NK-92 (cell line): ENCODE results near the gene SYT10.
"Not testable (repeated sequence)": the region's sequence is repeated elsewhere in the genome, so short reads cannot be mapped to it uniquely, and the experiment has no call there.

Experiments used
- DNase-seq: peaks from one replicate; lab custom pipeline; 2025; ENCODE audit not compliant: unreplicated experiment; lab: John Stamatoyannopoulos, UW

SYT10 gene

DNA sequence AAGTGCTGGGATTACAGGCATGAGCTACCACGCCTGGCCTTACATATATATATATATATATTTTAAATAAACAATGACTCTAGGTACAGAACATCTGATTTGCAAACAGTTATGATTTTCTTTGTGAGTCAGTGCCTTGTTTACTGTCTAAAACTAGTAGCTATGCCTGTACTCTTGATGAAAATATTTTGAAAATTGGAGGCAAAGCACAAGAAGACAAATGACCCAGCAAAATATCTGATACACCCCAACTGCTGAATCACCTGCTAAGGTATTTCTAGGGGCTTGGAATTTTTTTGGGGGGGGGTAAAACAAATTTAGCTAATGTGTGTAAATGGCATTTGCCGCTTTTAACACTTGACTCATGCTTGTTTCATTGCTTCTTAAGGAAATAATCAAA is 69.3 kb downstream of the SYT10 start:
- DNase-seq: no peak

DNA sequence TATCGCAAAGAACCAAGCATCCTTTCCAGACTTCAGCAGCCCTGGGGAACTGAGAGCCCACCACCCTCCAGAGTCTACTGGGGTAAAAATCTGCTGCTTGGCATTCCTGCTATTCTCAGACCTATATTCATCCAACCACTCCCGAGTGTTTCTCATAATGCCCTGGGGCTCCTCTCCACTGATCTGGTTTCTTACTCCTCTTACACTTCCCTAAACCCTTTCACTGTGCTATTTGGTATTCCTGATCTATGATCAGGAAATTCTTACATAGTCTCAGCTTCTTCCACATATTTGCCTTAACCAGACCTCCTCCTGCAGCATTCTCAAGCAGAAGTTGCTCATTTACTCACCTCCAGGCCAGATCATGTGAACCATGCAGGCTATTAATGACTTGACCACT is 82.4 kb downstream of the SYT10 start:
- DNase-seq: no peak

- no peak for DNase-seq
Measured at GRCh38 chr12:33349791-33350190, 89.8 kb downstream of the SYT10 start.

DNA sequence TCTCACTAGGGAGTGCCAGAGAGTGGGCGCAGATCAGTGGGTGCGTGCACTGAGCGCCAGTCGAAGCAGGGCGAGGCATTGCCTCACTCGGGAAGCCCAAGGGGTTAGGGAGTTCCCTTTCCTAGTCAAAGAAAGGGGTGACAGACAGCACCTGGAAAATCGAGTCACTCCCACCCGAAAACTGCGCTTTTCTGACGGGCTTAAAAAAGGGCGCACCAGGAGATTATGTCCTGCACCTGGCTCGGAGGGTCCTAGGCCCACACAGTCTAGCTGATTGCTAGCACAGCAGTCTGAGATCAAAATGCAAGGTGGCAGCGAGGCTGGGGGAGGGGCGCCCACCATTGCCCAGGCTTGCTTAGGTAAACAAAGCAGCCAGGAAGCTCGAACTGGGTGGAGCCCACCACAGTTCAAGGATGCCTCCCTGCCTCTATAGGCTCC is 107.6 kb downstream of the SYT10 start:
- DNase-seq: not testable (repeated sequence)

DNA sequence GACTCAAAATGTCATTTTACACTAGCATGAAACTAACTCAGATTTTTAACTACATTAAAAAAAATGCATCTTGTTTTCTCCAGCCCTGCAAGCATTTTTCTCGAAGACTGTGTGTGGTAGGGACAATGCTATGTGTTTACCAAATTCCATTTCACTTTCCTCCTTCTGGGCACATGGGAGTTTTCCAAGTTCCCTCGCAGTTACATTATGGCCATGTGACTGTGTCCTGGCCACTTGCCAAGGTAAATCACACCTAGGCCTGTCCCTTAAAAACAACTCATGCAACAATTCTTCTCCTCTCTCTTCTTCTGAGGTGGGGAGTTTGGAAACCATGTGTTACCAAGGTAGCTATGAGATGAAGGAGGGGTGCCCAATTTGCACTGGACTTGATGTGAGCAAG is 108.7 kb downstream of the SYT10 start:
- DNase-seq: no peak
